ENCODE results near the gene PLXNA4.

Gene PLXNA4

GRCh38 chr7:132353936-132354335, 222.3 kb downstream of the PLXNA4 start:
- no peak for DNase-seq (ENCODE audit: low read depth)

GRCh38 chr7:132352800-132353199, 223.5 kb downstream of the PLXNA4 start:
- no peak for DNase-seq (ENCODE audit: low read depth)

GRCh38 chr7:132351954-132352499, 224.2 kb downstream of the PLXNA4 start:
- no peak for DNase-seq (ENCODE audit: low read depth)

GRCh38 chr7:132350741-132351140, 225.5 kb downstream of the PLXNA4 start:
- DNase-seq (ENCODE audit: low read depth), result no peak

- DNase-seq (ENCODE audit: low read depth), result no peak
These were observed 227.2 kb downstream of the PLXNA4 start for GRCh38 chr7:132349075-132349474.

GRCh38 chr7:132348341-132348740, 227.9 kb downstream of the PLXNA4 start:
- no peak for DNase-seq (ENCODE audit: low read depth)

- DNase-seq (ENCODE audit: low read depth), result no peak
These were observed 228.4 kb downstream of the PLXNA4 start for GRCh38 chr7:132347858-132348257.

GRCh38 chr7:132347123-132347522, 229.1 kb downstream of the PLXNA4 start:
- no peak for DNase-seq (ENCODE audit: low read depth)

GRCh38 chr7:132345543-132346129, 230.6 kb downstream of the PLXNA4 start:
- no peak for DNase-seq (ENCODE audit: low read depth)

GRCh38 chr7:132345030-132345429, 231.2 kb downstream of the PLXNA4 start:
- no peak for DNase-seq (ENCODE audit: low read depth)

- DNase-seq (ENCODE audit: low read depth), result no peak
These were observed 233.1 kb downstream of the PLXNA4 start for GRCh38 chr7:132343199-132343598.

GRCh38 chr7:132337450-132338080, 238.7 kb downstream of the PLXNA4 start:
- no peak for DNase-seq (ENCODE audit: low read depth)

- no peak for DNase-seq (ENCODE audit: low read depth)
These were observed 239.5 kb downstream of the PLXNA4 start for GRCh38 chr7:132336797-132337196.

GRCh38 chr7:132333301-132333700, 243.0 kb downstream of the PLXNA4 start:
- DNase-seq (ENCODE audit: low read depth), result no peak

- DNase-seq (ENCODE audit: low read depth), result no peak
These were observed 247.5 kb downstream of the PLXNA4 start for GRCh38 chr7:132328760-132329159.

- DNase-seq (ENCODE audit: low read depth), result no peak
These were observed 248.1 kb downstream of the PLXNA4 start for GRCh38 chr7:132328047-132328620.

- DNase-seq (ENCODE audit: low read depth), result no peak
These were observed 249.2 kb downstream of the PLXNA4 start for GRCh38 chr7:132326878-132327589.

GRCh38 chr7:132322970-132323369, 253.3 kb downstream of the PLXNA4 start:
- DNase-seq (ENCODE audit: low read depth), result no peak

- no peak for DNase-seq (ENCODE audit: low read depth)
These were observed 254.9 kb downstream of the PLXNA4 start for GRCh38 chr7:132321387-132321786.

GRCh38 chr7:132319481-132319880, 256.8 kb downstream of the PLXNA4 start:
- DNase-seq (ENCODE audit: low read depth), result no peak

- DNase-seq (ENCODE audit: low read depth), result peak; percentile 74
These were observed 257.6 kb downstream of the PLXNA4 start for GRCh38 chr7:132318352-132319318.
